ENCODE results near the gene MAMLD1. TPM values are rescaled to one million over a fixed set of nuclear protein-coding genes. Genes with fewer than 3 reads are reported as not detected.

MAMLD1 gene
- total RNA-seq, 1 experiment from 2014 or later: 0.48 TPM

- Histone ChIP-seq H4K8ac (replicated peaks; ENCODE audit: insufficient read length, low read depth, low read length) (no peak overlapping the region), H3K9me3 (ENCODE audit: control insufficient read depth, low read depth, low read length) (no peaks in the 10 kb centered on the region)
These were observed 109.2 kb downstream of the MAMLD1 start for GRCh38 chrX:150472306-150472705.

More at GRCh38 chrX:150472306-150472705, 109.2 kb downstream of the MAMLD1 start:
- Histone ChIP-seq H3K27ac (ENCODE audit: insufficient read length, low read depth, low read length) (no peak overlapping the region), H3K79me2 (ENCODE audit: insufficient read depth, low read length) (no peaks in the 10 kb centered on the region), H3K4me2 (ENCODE audit: insufficient read depth, insufficient read length, low read length) (no peak overlapping the region), H3K9ac (ENCODE audit: extremely low read depth, insufficient read length, low read length) (no peak overlapping the region), H3K27me3 (ENCODE audit: insufficient read depth, low read length) (no peaks in the 10 kb centered on the region), H2BK20ac (ENCODE audit: low read depth, low read length, poor library complexity, severe bottlenecking) (no peak overlapping the region), H3K14ac (ENCODE audit: insufficient read depth, low read length) (no peak overlapping the region), H2BK12ac (ENCODE audit: insufficient read length, low read depth, low read length) (no peak overlapping the region), H2BK15ac (ENCODE audit: low read depth, low read length) (no peak overlapping the region), H3K23me2 (ENCODE audit: insufficient read length, low read depth, low read length, poor library complexity, severe bottlenecking) (no peaks in the 10 kb centered on the region), H2BK120ac (ENCODE audit: low read depth, low read length, poor library complexity, severe bottlenecking) (no peak overlapping the region), H3K18ac (ENCODE audit: insufficient read length, low read depth, low read length) (no peak overlapping the region), H3K23ac (ENCODE audit: insufficient read length, low read depth, low read length) (no peak overlapping the region), H3K79me1 (ENCODE audit: insufficient read depth, low read depth, low read length, poor library complexity, severe bottlenecking) (no peaks in the 10 kb centered on the region), H2BK5ac (ENCODE audit: insufficient read length, low read length) (no peak overlapping the region), H3K4me1 (ENCODE audit: insufficient read depth, low read length) (no peaks in the 10 kb centered on the region), H4K91ac (ENCODE audit: insufficient read length, low read depth, low read length) (no peak overlapping the region), H3T11ph (ENCODE audit: low read length) (no peak overlapping the region), H3K4ac (ENCODE audit: low read depth, low read length) (no peak overlapping the region), H2AFZ (ENCODE audit: low read length) (no peak overlapping the region), H3K56ac (ENCODE audit: insufficient read length, low read depth, low read length) (no peak overlapping the region), H4K20me1 (ENCODE audit: control insufficient read depth, insufficient read depth, insufficient read length) (peaks cover 2% of the 10 kb centered on the region), H4K5ac (ENCODE audit: insufficient read length, low read depth, low read length) (no peak overlapping the region), H2AK5ac (ENCODE audit: insufficient read length, low read length) (no peak overlapping the region)
- peaks cover 67 to 80% of the 10 kb centered on the region in 2 experiments for H3K9me3 Mint-ChIP-seq
- H3K4me3 Mint-ChIP-seq: no peak overlapping the region
- no peak for DNase-seq
- TF ChIP-seq, protein P1, sequence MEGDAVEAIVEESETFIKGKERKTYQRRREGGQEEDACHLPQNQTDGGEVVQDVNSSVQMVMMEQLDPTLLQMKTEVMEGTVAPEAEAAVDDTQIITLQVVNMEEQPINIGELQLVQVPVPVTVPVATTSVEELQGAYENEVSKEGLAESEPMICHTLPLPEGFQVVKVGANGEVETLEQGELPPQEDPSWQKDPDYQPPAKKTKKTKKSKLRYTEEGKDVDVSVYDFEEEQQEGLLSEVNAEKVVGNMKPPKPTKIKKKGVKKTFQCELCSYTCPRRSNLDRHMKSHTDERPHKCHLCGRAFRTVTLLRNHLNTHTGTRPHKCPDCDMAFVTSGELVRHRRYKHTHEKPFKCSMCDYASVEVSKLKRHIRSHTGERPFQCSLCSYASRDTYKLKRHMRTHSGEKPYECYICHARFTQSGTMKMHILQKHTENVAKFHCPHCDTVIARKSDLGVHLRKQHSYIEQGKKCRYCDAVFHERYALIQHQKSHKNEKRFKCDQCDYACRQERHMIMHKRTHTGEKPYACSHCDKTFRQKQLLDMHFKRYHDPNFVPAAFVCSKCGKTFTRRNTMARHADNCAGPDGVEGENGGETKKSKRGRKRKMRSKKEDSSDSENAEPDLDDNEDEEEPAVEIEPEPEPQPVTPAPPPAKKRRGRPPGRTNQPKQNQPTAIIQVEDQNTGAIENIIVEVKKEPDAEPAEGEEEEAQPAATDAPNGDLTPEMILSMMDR (conservative IDR thresholded peaks at IDR 0.05): no peak
- peaks cover 0 to 6% (median 0%) of the 10 kb centered on the region in 3 experiments; a peak in 3 of 7 replicates for H3K36me3 Mint-ChIP-seq (ENCODE audit: insufficient read depth in 1 of 3, low read depth in 3 of 3)
- no peak overlapping the region for H3K27ac Mint-ChIP-seq
- 0 out of 4 replicates have a peak, but pooled peaks cover 0 to under 1% of the 10 kb centered on the region in 2 experiments for H3K4me1 Mint-ChIP-seq
- WGBS (ENCODE audit: extremely low coverage, insufficient read length, low lambda C conversion rate): no CpG with 5 or more reads among the region's 4 CpGs
- H3K27me3 Mint-ChIP-seq (ENCODE audit: low read depth): peaks cover 2% of the 10 kb centered on the region
